Effector CD8-positive, alpha-beta T cell (primary cell): Measurements from ENCODE around the gene WHRN.

Experiments
- DNase-seq: peaks from one replicate; lab custom pipeline; 2025; lab: John Stamatoyannopoulos, UW

Gene WHRN

GRCh38 chr9:114397219-114397847 is 107.9 kb downstream of the WHRN start:
- DNase-seq, result no peak

GRCh38 chr9:114396558-114397218 is 108.6 kb downstream of the WHRN start:
- no peak for DNase-seq

DNA sequence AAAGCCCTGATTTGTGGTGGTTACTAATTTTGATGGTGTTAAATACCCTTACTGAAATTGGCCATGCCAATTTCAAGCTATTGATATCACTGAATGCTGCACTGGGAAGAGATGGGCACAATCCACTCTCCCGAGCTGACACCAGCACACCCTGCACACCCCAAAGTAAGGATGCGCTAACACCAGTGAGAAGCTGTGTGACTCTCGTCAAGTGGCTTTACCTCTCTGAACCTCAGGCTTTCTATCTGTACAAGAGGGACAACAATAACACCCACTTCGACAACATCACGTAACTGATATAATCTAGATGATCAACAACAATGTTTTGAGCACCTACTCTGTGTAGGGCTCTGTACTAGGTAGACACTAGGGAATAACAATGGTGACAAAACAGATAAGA is 109.5 kb downstream of the WHRN start:
- DNase-seq, result no peak

DNA sequence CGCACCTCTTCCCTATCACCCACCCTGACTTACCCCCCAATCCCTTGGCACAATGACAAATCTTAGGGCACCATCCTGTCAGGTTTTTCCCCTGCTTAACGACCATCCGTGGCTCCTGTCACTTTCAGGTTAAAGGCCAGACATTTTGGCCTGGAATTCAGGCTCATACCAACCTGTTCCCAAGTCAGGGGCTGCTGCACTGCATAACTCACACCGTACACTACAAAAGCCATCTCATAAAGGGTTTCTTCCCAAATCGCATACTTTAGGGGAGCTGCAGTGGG is 110.0 kb downstream of the WHRN start:
- no peak for DNase-seq

GRCh38 chr9:114394523-114395333 is 110.5 kb downstream of the WHRN start:
- DNase-seq, result no peak

- DNase-seq, result no peak
Measured at GRCh38 chr9:114392749-114393112, 112.5 kb downstream of the WHRN start.

DNA sequence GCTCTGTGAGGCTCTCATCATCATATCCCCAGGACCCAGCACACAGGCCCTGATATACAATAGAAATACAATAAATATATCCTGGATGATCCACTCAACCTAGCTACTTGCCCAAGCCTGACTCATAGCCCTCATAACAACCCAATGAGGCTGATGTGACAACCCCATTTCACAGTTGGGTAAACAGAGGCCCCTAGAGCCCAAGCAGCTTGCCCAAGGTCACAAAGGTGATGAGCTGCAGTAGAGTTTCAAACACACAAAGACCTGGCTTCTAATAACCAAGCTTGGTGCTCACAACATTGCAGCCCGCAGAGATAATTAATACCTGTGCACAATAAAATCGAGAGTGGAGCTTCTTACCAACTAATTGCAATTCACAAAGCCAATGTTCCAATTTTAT is 114.3 kb downstream of the WHRN start:
- no peak for DNase-seq

DNA sequence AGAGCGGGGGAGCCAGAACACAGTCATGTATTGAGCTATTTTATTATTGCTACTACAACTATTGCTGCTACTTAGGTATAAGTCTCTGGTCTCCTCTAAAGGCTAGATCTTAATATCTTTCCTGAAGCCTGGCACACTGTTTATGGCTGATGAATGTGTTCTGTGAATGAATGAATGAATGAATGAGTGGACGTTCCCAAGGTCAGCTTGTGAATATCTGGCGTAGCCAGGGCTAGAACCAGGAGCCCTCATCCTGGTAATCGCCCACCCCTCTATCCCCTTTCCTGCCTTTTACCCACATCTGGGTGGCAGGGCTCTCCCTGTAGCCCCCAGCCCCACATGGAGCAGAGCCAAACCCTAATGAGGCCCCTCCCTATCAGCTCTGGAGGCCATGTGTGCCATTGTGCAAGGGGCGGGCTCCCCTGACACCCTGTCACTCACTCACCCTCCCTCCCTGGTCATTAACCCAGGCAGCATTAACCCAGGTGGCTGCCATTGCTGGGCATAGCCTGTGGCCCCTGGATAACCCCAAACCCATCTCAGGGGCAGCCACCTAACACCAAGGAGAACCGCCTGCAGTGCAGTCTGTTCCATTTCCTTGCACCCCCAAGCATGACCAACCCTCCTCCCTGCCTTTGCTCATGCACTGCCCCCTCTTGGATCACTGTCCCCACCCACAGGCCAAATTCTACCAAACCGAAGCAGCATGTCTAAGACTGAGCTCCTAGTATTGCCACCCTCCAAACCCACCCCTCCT is 115.5 kb downstream of the WHRN start:
- DNase-seq, result no peak

GRCh38 chr9:114388764-114389375 is 116.4 kb downstream of the WHRN start:
- no peak for DNase-seq

DNA sequence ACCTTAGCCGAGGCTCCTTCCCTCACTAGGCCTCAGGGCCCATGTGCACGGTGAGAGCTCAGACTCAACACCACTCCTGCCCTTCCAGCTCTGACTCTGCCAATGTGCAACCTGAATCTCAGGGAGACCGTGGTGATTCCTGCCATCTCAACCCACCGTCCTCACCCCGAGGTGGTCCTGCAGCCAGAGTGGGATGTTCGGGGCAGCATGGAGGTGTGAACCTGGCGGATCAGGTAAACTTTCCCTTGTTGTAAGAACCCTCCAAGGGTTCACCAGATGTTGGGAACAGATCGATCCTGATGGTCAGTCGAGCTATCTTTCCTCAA is 117.0 kb downstream of the WHRN start:
- no peak for DNase-seq

- peak; percentile 59 for DNase-seq
Measured at GRCh38 chr9:114387680-114388356, 117.5 kb downstream of the WHRN start, which contains the start of gene AKNA. Gene AKNA (minus strand): TSS chr9:114387982. CDS start chr9:114381333, 6,649 bp downstream.

GRCh38 chr9:114386886-114387679 is 118.2 kb downstream of the WHRN start:
- DNase-seq, result no peak

DNA sequence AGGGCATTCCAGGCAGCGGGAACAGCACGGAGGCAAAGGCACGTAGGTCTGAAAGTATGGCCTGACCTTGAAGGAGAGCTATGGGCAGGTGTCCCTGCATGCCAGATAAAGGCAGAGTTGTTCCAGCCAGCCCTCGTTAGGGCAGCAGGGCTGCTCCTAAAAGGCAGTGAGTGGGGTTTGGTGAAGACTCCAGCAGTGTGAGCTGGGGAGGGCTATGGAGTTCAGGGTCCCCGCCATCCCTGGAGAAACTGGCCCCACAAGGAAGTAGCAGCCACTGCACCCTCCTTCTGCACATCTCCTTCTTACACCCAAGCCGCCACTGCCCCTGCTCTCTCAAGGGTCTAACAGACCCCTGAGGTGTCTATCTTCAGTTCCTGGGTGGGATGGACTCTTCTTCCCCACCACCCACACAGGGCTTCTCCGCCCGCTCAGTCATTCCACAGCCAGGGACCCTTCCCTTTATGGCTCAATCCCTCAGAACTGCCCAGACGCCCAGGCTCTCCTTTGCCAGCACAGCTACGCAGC is 118.8 kb downstream of the WHRN start:
- no peak for DNase-seq

DNA sequence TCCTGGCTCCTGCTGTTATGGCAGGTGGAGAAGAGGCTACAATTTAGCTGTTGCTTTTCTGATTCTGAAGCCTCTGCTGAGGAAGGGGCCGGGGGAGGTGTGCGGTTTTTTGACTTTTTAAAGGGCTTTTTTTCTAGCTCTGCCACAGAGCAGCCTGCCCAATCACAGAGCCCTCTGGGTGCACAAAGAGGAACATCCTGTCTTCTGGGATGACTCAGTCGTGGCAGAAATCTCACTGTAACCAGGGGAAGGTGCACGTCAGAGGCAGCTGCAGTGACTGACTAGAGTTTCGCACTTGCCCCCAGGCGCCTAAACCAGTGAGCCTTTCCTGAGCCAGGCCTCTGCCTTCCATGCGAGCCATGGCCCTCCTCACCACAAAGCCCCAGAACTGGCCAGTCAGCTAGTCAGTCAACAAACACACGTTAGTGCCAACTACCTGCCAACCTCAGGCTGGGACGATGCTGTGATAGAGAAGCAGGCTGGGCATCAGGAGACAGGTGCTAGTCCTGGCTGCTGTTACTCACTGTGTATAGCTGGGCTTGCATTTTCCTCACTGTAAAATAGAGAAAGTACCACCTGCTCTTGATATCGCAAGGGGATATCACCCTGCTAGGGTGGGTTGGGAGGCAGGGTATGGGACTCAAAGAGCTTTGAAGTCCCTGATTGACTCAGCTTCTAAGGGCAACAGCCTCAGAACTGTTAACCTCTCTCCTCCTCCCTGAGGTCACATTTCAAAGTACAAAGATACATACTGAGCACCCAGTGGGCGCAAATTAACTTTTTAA is 119.7 kb downstream of the WHRN start:
- DNase-seq, result peak; percentile 81

DNA sequence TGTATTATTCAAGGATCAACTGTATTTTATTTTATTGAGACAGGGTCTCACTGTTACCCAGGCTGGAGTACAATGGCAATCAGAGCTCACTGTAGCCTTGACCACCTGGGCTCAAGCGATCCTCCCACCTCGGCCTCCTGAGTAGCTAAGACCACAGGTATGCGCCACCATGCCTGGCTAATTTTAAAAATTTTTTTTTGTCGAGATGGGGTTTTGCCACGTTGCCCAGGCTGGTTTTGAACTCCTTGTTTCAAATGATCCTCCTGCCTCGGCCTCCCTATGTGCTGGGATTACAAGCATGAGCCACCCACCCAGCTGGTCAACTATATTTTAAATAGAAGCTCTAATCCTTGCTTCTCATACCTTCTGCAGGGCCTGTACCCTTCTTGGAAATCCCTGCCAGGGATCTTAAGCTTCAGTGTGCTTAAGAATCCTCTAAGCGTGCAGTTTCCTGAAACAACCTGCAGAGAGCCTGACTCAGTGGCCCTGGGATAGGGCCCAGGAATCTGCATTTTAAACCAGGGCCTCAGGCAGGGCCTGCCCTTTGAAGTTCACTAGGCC is 120.4 kb downstream of the WHRN start:
- DNase-seq, result no peak

GRCh38 chr9:114384341-114384740 is 120.9 kb downstream of the WHRN start:
- DNase-seq, result no peak

GRCh38 chr9:114383521-114384231 is 121.6 kb downstream of the WHRN start:
- no peak for DNase-seq

DNA sequence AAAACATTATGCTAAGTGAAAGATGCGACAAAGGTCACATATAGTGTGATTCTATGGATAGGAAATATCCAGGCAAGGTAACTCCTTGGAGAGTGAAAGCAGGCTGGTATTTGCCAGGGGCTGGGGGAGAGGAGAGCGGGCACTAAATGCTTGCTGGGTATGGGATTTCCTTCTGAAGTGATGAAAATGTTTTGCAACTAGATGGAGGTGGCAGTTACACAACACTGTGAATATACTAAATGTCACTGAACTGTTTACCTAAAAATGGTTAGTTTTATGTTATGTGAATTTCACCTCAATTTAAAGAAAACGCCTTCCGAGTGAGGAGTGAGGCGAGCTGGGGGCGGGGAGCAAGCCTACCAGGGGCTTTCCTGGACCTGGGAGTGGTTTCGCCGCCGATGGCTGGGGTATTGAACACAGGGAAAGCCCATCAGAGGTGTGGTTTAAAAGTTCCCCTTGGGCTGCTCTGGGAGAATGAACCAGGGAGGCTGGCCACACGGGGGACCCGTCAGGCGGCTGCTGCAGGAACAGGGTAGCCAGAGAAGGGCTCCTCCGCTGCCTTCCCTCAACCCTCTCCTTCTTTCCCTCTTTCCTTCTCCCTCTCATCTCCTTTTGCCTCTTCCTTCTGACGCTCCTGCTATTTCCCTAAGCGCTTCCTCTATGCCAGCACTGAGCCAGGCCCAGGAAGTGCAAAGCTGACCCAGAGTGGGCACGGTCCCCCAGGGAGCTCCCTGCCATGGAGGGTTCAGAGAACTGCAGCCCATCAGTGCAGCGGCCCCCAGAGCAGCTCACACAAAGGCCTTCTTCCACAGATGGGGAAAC is 122.4 kb downstream of the WHRN start:
- DNase-seq, result peak; percentile 69
